ENCODE measurements around the gene SYTL4.
A peak's percentile ranks its signal among the peaks of the same experiment; 100 is the strongest.

The SYTL4 gene

GRCh38 chrX:100685284-100685996 lies 46.5 kb downstream of the SYTL4 start:
- TF ChIP-seq CTCF (IDR thresholded peaks at IDR 0.05; ENCODE audit: insufficient read depth, low read length) (peak; percentile 40), SPI1 (IDR thresholded peaks at IDR 0.05; ENCODE audit: borderline replicate concordance, low read depth) (no peak)
- H3K27me3 ChIP-seq (ENCODE audit: insufficient read depth, poor library complexity, severe bottlenecking): no peaks in the 10 kb centered on the region

GRCh38 chrX:100682939-100683338 lies 49.0 kb downstream of the SYTL4 start:
- no peak for TF ChIP-seq CTCF (IDR thresholded peaks at IDR 0.05; ENCODE audit: insufficient read depth, low read length)
- TF ChIP-seq GABPA (IDR thresholded peaks at IDR 0.05; ENCODE audit: low read depth): no peak
- TF ChIP-seq POLR2AphosphoS5 (IDR thresholded peaks at IDR 0.05; ENCODE audit: low read depth): no peak
- TF ChIP-seq SPI1 (IDR thresholded peaks at IDR 0.05; ENCODE audit: borderline replicate concordance, low read depth): no peak
- no peak for TF ChIP-seq REST (IDR thresholded peaks at IDR 0.05; ENCODE audit: insufficient replicate concordance, low read depth)
- DNase-seq (ENCODE audit: low read depth in 1 of 2, low spot score in 1 of 2): no peak
- Histone ChIP-seq H3K27me3 (ENCODE audit: insufficient read depth, poor library complexity, severe bottlenecking) (no peaks in the 10 kb centered on the region), H3K27ac (replicated peaks) (no peak overlapping the region), H3K4me3 (replicated peaks; ENCODE audit: insufficient read depth, low read length) (no peak overlapping the region)

More at GRCh38 chrX:100685284-100685996, 46.5 kb downstream of the SYTL4 start:
- DNase-seq (ENCODE audit: low read depth in 1 of 2, low spot score in 1 of 2): peak; percentile 16 to 70
- Histone ChIP-seq H3K27ac (replicated peaks) (no peak overlapping the region), H3K4me3 (replicated peaks; ENCODE audit: insufficient read depth, low read length) (no peak overlapping the region)

- no peaks in the 10 kb centered on the region for H3K27me3 ChIP-seq (ENCODE audit: insufficient read depth, poor library complexity, severe bottlenecking)
- TF ChIP-seq REST (IDR thresholded peaks at IDR 0.05; ENCODE audit: insufficient replicate concordance, low read depth): no peak
- H3K27ac ChIP-seq (replicated peaks): no peak overlapping the region
- no peak overlapping the region for H3K4me3 ChIP-seq (replicated peaks; ENCODE audit: insufficient read depth, low read length)
- no peak for DNase-seq (ENCODE audit: low read depth in 1 of 2, low spot score in 1 of 2)
Measured at GRCh38 chrX:100681599-100681998, 50.3 kb downstream of the SYTL4 start.

- Histone ChIP-seq H3K4me3 (replicated peaks; ENCODE audit: insufficient read depth, low read length) (no peak overlapping the region), H3K27ac (replicated peaks) (no peak overlapping the region), H3K27me3 (ENCODE audit: insufficient read depth, poor library complexity, severe bottlenecking) (no peaks in the 10 kb centered on the region)
- TF ChIP-seq SPI1 (IDR thresholded peaks at IDR 0.05; ENCODE audit: borderline replicate concordance, low read depth) (no peak), POLR2AphosphoS5 (IDR thresholded peaks at IDR 0.05; ENCODE audit: low read depth) (no peak)
- no peak for DNase-seq (ENCODE audit: low read depth in 1 of 2, low spot score in 1 of 2)
Measured at GRCh38 chrX:100680756-100681155, 51.2 kb downstream of the SYTL4 start.

- DNase-seq (ENCODE audit: low read depth in 1 of 2, low spot score in 1 of 2): no peak
- H3K27me3 ChIP-seq (ENCODE audit: insufficient read depth, poor library complexity, severe bottlenecking): no peaks in the 10 kb centered on the region
- no peak overlapping the region for H3K27ac ChIP-seq (replicated peaks)
- TF ChIP-seq CTCF (IDR thresholded peaks at IDR 0.05; ENCODE audit: insufficient read depth, low read length) (no peak), GABPA (IDR thresholded peaks at IDR 0.05; ENCODE audit: low read depth) (no peak), POLR2AphosphoS5 (IDR thresholded peaks at IDR 0.05; ENCODE audit: low read depth) (no peak), SPI1 (IDR thresholded peaks at IDR 0.05; ENCODE audit: borderline replicate concordance, low read depth) (no peak), REST (IDR thresholded peaks at IDR 0.05; ENCODE audit: insufficient replicate concordance, low read depth) (no peak)
- H3K4me3 ChIP-seq (replicated peaks; ENCODE audit: insufficient read depth, low read length): no peak overlapping the region
Measured at GRCh38 chrX:100677611-100678181, 54.2 kb downstream of the SYTL4 start.
